SK-MEL-5 (cell line): ENCODE measurements around the gene ABCA10. TPM values are rescaled to one million over a fixed set of nuclear protein-coding genes. Genes with fewer than 3 reads are reported as not detected.
"Not testable (repeated sequence)": the region's sequence is repeated elsewhere in the genome, so short reads cannot be mapped to it uniquely, and the experiment has no call there.

Experiments used
- DNase-seq: peaks from one replicate; pipeline ENCODE4 v3.0.0-alpha.2; 2016; ENCODE audit warnings: low read depth, low spot score
- in situ Hi-C: cut with HindIII; loops from 2 replicates; pipeline ENCODE4 v1.10.0; 2016; ENCODE audit warnings: low sequenced_read_pairs, high pct_unique_total_duplicates, low pct_unique_long_range_greater_than_20kb
- polyA plus RNA-seq, 2 experiments: library from polyadenylated mRNA; depleted of rRNA; stranded (reverse); fragments of >200 nt; gene quantifications; 2 replicates each; pipeline ENCODE4 v1.2.3, GENCODE V29; 2015
- total RNA-seq: library from RNA; depleted of rRNA; stranded (reverse); fragments of >200 nt; shearing (Covaris generic); gene quantifications from 2 replicates; pipeline ENCODE4 v1.2.3, GENCODE V29; 2014; rRNA removed

ABCA10 gene, protein sequence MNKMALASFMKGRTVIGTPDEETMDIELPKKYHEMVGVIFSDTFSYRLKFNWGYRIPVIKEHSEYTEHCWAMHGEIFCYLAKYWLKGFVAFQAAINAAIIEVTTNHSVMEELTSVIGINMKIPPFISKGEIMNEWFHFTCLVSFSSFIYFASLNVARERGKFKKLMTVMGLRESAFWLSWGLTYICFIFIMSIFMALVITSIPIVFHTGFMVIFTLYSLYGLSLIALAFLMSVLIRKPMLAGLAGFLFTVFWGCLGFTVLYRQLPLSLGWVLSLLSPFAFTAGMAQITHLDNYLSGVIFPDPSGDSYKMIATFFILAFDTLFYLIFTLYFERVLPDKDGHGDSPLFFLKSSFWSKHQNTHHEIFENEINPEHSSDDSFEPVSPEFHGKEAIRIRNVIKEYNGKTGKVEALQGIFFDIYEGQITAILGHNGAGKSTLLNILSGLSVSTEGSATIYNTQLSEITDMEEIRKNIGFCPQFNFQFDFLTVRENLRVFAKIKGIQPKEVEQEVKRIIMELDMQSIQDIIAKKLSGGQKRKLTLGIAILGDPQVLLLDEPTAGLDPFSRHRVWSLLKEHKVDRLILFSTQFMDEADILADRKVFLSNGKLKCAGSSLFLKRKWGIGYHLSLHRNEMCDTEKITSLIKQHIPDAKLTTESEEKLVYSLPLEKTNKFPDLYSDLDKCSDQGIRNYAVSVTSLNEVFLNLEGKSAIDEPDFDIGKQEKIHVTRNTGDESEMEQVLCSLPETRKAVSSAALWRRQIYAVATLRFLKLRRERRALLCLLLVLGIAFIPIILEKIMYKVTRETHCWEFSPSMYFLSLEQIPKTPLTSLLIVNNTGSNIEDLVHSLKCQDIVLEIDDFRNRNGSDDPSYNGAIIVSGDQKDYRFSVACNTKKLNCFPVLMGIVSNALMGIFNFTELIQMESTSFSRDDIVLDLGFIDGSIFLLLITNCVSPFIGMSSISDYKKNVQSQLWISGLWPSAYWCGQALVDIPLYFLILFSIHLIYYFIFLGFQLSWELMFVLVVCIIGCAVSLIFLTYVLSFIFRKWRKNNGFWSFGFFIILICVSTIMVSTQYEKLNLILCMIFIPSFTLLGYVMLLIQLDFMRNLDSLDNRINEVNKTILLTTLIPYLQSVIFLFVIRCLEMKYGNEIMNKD (N-terminal part only)
- 0.67 and 0.98 TPM in 2 replicates for total RNA-seq
- polyA plus RNA-seq (2015; cell fraction: cytosol; rRNA removed): 0.04 and 0.62 TPM in 2 replicates
- 12.4 and 12.8 TPM in 2 replicates for polyA plus RNA-seq (2015; cell fraction: nucleus; rRNA removed)

DNA sequence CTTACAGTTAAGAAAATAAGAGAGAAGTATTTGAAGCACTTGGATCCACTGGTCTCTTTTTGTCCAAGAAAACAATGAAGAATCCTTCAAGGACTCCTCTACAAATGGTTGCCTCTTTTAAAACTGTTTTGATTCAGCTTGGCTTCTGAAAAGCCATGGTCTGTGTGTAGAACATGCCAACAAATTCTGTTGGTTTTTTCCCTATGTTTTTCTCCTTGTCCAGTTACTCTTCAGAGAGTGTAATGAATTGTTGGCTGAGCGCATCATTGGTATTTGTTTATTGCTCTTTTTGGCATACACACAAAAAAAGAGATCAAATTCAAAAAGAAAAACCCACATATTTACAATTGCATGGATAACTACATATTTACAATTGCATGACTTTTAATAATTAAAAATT lies at the start of gene ABCA10:
ABCA10 (minus strand) TSS at position 249 of the 400 bp plus-strand sequence. CDS start 3,466 bp downstream, outside the sequence.
- DNase-seq: no peak
- in situ Hi-C loops: loop anchor here (25.0 kb wide), 1 partner anchor 316 kb away; no protein-coding TSS in a partner anchor

DNA sequence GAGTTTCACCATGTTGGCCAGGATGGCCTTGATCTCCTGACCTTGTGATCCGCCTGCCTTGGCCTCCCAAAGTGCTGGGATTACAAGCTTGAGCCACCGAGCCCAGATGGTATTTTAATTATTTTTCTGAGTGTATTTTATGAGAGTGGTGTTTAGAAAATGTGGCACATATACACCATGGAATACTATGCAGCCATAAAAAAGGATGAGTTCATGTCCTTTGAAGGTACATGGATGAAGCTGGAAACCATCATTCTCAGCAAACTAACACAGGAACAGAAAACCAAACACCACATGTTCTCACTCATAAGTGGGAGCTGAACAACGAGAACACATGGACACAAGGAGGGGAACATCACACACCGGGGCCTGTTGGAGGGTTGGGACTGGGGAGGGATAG lies 47.7 kb upstream of the ABCA10 start:
- in situ Hi-C loops, DNase-seq: not testable (repeated sequence)

DNA sequence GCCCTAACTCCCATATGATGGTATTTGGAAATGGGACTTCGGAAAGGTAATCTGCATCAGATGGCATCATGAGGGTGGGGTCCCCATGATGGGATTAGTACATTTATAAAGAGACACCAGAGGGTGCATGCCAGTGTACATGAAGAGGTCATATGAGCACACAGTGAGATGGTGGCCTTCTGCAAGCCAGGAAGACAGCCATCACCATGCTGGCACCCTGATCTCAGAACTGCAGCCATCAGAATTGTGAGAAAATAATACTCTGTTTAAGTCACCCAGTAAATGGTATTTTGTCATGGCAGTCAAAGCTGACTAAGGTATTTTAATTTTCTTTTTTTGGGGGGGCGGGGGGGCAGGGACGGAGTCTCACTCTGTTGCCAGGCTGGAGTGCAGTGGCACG lies 47.1 kb upstream of the ABCA10 start:
- in situ Hi-C loops: no loop called here
- DNase-seq: no peak

DNA sequence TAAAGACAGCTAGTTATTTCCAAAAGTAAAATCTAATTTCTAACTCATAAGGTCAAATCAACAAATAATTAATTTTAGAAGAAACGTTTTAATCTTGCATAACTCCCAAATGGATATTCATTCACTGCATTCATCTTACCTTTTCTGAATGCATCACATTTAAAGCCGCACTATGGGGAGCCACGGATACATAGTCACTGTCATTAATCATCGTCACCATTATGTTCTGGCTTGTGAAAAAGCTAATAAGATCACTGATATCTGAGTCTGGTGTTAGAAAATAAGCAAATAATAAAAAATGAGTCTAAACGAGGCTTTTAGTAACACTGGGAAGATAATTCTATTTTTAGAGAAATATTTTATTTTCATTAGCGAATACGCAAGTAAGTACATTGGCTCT lies 42.4 kb upstream of the ABCA10 start:
- in situ Hi-C loops: no loop called here
- DNase-seq: no peak

DNA sequence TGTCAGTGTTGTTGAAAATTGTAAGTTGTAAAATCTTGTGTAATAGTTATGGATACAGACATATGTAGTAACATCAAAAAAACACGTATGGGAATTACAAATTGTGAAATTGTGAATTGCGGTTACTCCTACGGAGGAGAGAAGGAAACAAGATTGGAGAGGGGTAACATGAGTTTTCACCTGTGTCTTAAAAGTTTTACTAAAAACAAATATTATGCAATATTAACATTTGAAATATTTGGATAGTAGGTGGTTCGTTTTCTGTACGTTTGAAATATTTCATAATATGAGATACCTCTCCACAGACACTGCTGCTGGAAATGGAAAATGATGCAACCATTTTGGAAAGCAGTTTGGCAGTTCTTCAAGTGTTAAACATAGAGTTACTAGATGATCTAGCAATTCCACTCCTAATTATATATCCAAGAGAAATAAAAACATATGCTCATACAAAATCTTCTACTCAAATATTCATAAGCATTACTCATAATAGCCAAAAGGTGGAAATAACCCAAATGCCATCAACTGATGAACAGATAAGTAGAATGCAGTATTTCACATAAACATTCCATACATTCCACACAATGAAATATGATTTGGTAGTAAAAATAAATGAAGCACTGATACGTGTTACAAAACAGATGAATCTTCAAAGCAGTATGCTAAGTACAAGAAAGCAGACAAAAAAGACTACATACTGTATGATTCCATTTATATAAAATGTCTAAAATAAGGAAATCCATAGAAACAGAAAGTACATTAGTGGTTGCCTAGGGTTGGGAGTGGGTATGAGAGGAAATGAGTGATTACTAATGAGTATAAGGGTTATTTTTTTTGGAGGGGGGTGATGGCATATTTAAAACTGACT lies 40.7 kb upstream of the ABCA10 start:
- peak; percentile 43 for DNase-seq
- in situ Hi-C loops: no loop called here

DNA sequence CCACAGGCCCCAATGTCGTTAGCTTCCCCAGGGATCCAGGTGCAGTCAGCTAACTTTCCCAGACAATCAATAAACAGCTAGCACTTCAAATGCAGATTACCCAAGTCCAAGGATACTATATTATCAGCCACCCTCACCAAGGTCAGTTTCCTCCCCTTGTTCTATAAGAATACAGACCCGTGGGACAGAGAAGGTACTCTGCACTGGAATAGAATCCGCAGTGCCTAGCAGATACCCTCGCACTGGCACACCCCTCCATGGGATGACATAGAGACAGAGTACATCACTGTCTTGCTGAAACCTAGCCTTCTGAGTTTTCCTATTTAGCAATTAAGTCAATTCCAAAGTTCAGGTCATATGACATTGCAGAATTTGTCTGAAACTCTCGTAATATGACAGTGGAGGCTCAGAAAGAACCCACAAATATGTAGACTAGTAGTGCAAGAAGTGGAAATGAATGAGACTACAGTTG lies 40.0 kb upstream of the ABCA10 start:
- in situ Hi-C loops: no loop called here
- peak; percentile 72 for DNase-seq

DNA sequence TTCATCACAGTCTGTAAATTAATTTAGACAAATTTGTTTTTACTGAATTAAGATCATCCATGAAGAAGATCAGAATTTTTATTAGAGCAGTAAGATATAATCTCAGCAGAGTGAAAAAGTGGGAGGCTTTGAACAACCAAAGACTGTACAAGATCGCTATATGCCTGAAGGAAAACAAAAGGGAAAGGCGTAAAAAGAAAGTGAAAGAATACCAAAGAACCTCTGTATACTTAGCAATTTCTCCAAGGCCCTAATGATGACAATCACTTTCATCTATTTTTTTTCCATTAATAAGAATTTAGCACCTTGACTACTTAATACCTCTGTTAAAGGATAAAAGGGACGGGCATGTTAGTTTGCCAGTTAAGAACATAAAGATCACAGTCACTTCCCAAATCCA lies 38.6 kb upstream of the ABCA10 start:
- peak; percentile 57 for DNase-seq
- in situ Hi-C loops: no loop called here

DNA sequence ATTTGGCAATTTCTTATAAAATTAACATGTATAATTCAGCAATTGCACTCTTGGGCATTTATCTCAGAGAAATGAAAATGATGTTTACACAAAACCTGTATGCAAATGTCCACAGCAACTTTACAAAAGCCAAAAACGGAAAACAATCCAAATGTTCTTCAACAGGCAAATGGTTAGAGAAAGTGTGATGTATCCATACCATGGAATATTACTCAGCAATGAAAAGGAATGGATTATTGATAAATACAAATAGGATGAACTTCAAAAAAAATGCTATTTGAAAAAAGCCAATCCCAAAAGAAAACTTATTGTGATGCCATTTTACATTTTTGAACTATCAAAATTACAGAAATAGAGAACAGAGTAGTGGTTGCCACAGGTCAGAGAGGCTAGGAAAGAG lies 37.2 kb upstream of the ABCA10 start:
- no peak for DNase-seq
- in situ Hi-C loops: no loop called here

DNA sequence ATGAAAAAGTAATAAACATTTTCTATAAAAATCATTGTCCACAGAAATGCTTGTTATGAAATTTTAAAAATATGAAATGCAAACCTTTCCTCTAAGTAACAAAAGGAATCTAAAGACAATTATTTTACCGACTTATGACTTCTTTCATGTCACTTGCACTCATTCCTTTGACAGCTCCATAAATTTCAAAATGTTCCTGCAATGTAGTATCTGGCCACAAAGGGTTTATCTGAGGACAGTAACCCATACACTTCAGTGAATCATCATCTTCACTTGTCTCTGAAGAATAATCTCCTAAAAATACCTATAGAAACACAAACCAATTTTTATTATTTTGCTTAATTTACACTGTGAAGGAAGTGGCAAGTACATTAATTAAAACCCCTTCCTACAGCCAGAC lies 25.6 kb upstream of the ABCA10 start:
- in situ Hi-C loops: no loop called here
- no peak for DNase-seq

DNA sequence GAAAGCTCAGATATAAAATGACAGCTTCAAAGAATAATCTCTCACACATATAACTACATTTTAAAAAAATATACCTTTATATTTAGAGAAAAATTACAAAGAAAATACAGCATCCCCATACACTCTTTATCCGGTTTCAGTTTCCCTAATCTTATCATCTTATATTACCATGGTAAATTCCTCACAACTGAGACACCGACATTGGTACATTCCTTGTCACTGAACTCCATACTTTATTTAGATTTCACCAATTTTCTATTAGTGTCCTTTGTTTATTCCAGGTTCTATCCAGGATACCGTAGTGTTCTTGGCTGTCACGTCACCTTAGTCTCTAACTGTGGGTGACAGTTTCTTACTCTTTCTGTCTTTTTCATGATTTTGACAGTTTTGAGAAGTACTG lies 22.0 kb upstream of the ABCA10 start:
- in situ Hi-C loops: no loop called here
- no peak for DNase-seq

DNA sequence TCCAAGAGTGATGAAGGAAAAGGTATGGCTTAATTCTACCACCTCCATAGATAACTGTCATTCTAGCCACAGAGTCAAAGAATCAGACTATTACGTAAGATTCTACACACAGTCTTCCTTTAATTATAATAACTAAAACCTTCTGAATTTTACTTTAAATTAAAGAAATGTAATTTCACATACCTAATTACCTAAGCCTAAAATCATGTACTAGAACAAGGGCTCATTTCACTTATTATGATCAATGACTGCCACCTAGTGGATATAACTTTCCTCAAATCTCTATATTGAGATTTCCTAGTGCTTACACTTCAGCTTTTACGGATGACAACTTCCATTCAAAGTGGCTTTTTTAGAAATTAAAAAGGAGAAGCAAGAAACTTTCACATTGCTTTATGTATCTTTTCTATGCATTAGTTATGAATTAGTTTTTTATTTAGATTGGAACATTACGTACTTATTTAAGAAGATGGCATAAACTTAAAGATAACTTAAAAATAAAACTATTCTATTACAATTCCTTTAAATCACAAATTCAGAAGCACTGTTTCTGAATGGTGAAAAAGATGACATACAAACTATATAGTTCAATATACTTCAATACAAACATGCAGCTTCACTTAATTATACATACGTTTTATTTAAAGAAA lies 18.2 kb upstream of the ABCA10 start:
- DNase-seq: peak; percentile 89
- in situ Hi-C loops: loop anchor here (25.0 kb wide), 1 partner anchor 335 kb away; no protein-coding TSS in a partner anchor

DNA sequence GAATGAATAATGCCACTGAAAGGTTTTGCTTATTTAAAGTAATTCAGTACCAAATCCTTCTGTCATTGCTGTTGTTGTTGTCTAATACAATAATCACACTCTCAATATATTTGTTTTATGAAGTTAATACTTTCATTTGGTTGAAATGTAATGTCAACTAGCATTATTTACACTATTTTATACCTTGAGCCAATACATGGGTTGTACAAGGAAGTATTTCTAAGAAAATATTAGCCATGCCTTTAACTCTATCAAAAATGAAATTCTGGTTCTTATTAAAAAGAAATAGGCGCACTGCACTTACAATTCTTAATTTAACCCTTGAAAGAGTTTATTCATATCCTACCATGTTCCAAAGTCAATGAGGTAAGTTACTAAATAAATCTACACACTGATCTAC lies 17.6 kb upstream of the ABCA10 start:
- no peak for DNase-seq
- in situ Hi-C loops: loop anchor here (25.0 kb wide), 1 partner anchor 334 kb away; no protein-coding TSS in a partner anchor

DNA sequence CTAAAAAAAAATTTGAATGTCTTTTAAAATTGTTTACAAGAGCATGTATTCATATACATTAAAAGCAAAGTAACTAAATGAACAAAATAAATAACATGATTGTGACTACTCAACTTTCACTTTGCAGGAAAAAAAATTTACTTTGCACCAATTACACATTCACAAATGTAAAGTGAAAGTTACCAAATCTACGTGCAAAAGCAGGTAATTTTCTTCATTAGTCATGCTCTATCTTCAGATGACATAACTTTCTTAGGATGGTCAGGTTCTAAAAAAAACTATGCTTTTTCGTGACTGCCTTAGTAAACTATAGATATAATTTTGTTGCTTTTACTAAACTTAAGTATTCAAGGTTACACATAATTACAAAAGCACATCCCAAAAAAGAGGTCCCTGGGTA lies 17.0 kb upstream of the ABCA10 start:
- DNase-seq: no peak
- in situ Hi-C loops: loop anchor here (25.0 kb wide), 1 partner anchor 333 kb away; no protein-coding TSS in a partner anchor

DNA sequence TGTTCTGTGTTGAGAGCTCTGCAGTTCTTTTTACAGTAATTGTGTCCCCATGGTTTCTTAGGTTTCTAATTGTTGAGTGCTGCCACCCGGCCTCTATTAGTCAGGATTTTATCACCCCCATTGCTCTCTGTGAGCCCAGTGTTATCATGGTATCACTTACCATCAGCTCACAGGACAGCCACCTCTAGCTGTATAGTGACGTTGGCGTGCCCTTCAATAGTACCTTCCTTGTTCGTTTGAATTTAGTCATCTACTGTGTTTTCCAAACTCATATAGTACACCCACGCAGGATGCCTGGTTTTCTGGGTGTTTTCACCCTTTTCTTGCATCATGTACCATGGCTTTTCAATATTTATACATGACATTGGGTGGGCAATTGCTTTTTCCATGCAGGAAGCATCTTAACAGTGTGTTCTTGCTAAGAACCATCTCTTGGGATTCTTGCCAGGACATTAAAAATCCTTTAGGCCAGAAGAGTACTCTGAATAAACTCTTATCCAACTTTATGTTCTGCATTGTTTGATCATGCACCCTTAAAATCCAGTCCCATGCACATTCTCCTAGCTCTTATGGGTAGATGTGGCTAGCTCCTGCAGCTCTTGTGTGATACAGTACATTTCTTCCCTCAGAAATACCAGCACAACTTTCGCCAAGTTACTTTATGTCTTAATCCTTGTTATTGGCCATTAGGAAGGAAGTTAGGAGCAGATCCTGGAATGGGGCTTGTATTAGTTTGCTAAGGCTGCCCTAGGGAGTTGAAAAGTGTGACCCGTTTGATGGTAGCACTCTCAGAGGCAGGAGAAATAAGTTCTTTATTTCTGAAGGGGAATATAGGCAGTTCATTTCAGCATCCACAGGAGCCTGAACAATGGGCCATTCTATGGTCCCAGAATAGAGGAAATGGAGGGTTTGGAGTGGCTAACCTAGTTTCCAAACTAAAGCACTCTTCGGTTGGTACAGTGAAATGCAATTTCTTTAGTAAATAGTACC lies 11.3 kb upstream of the ABCA10 start:
- DNase-seq: peak; percentile 93
- in situ Hi-C loops: loop anchor here (5.0 to 25.0 kb wide), 2 partner anchors 328 to 463 kb away; no protein-coding TSS in a partner anchor

DNA sequence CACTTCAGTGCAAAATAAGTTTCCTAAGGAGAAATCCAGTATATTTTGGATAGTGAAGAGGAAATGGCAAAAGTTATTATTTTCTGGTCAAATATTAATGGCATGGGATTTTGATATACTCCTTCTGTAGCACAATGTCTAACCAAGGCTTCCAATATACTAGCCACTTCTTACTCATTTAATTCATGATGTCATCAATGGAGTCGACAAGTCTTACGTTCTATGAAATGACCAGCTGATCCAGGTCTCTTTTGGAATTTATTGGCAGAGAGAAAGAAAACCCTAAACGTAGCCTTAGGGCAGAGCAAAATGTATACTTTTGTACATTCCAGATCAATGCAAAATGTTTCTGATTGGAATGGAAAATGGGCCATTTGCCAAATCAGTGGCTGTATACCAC lies 8.3 kb upstream of the ABCA10 start:
- DNase-seq: no peak
- in situ Hi-C loops: loop anchor here (25.0 kb wide), 1 partner anchor 325 kb away; no protein-coding TSS in a partner anchor
